A673 (cell line): ENCODE results near the gene CNOT4.

Experiments used
- CTCF ChIP-seq: fragments of 300-800, 200-600 bp; sonication (generic); conservative IDR thresholded peaks from 2 replicates; pipeline ENCODE4 v1.5.1; 2017; ENCODE audit warnings: low read depth, mild to moderate bottlenecking, antibody characterized with exemption, low read length, moderate library complexity, mixed read lengths
- EZH2 ChIP-seq: fragments of 200-600 bp; sonication (generic); IDR thresholded peaks from 2 replicates; pipeline ENCODE4 v1.6.1; 2017; ENCODE audit warnings: borderline replicate concordance, low read depth, mild to moderate bottlenecking, mixed read lengths, antibody characterized with exemption, low read length; ENCODE audit not compliant: poor library complexity, severe bottlenecking

- TF ChIP-seq EZH2: no peak
- TF ChIP-seq CTCF: no peak
Observed at GRCh38 chr7:135518748-135519147, 8.8 kb upstream of the CNOT4 start.
